HG03103 (cell line): ENCODE results near the gene GOLGA6L9.
A peak's percentile ranks its signal among the peaks of the same experiment; 100 is the strongest.
"Not testable (repeated sequence)": the region's sequence is repeated elsewhere in the genome, so short reads cannot be mapped to it uniquely, and the experiment has no call there.

Experiments
- ATAC-seq: cut with Tn5 transposase; IDR thresholded peaks from one replicate; pipeline ENCODE4 v1.9.1; 2021; ENCODE audit warnings: low read depth; ENCODE audit not compliant: unreplicated experiment

The GOLGA6L9 gene

GRCh38 chr15:82465629-82466028, 36.0 kb downstream of the GOLGA6L9 start:
- ATAC-seq, result not testable (repeated sequence)

- ATAC-seq, result peak; percentile 78
Observed at GRCh38 chr15:82468205-82468604, 38.6 kb downstream of the GOLGA6L9 start.

DNA sequence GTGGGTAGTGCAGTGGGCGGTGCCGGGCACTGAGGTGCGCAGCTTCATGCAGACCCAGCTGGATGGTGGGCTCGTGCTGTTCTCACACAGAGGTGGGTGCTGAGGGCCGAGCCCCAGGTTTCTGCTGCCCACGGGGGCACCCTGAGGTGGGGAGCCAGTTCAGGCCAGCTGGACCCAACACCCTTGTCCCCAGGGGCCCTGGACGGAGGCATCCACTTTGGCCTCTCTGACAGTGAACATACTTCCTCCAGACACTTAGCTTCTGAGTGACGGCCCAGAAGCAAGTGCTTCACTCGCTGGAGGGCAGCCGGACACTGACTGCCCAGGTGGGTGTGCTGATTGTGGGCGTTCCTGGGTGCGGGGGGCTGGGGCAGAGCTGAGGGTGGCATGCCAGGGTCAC, 39.8 kb downstream of the GOLGA6L9 start:
- ATAC-seq, result not testable (repeated sequence)

- not testable (repeated sequence) for ATAC-seq
Observed at GRCh38 chr15:82472269-82472982, 42.8 kb downstream of the GOLGA6L9 start.

DNA sequence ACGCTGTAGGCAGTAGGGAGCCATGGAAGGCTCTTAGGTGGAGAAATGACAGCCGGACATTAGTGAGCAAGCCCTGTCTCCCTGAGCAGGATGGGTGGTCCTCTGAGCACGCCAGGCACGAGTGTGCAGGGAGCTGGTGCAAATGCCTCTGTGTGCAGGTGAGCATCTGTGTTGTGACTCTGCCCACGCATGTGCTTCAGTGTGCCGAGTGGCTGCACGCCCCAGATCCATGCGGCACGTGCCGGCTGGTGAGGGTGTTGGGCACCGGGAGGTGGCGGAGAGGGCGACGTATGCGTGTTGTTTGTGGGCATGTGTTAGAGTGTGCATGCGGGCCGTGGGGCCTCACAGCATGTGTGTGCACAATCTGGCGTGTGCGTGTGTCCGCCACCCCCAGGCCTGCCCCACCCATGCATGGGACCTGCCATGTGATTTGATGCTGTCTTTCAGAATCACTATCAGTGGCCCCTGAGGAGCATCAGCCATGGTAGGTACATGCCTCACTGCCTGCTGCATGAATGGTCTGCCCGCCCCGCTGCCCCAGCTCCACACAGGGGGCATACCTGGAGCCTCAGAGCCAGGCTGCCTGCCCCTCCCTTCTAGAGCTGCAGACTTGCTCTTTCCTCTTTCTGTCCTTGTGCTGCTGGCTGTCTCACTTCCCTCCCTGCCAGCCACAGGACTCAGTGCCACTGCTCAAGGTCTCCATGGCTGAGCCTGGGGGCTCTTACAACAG, 45.1 kb downstream of the GOLGA6L9 start:
- not testable (repeated sequence) for ATAC-seq

GRCh38 chr15:82475345-82475967, 45.8 kb downstream of the GOLGA6L9 start:
- not testable (repeated sequence) for ATAC-seq

GRCh38 chr15:82476697-82477342, 47.2 kb downstream of the GOLGA6L9 start:
- not testable (repeated sequence) for ATAC-seq

DNA sequence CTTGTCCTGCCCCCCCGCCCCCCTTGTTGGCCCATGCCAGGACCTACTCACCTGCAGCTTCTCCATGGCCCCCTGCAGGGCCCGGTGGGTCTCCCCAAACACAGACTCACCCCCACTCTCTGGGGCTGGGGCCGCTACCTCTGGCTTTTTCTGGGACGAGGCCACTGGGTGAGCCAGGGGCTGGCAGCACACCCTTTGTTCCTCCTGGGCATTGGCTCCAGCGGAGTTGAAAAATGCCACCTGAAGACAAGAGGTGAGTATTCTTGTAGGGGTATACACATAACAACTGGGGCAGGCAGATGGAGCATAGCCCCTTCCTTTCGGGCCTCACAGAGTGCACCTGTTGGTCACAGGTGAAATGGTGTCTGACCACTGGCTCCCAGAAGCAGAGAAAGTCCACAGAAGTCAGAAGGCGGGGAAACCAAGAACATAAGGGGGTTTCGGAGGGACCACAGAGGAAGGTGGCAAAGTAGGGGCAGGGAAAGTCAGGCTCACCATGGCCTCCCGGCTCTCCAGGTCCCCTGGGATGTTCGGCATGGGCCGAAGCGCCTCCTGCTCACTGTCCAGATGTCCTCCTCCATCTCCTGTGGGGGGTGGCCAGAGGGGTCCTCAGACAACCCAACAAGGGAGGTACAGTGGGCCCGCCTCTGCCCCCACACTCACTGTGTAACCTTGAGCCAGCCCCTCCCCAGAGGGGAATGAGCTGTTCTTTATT, 47.9 kb downstream of the GOLGA6L9 start:
- ATAC-seq, result not testable (repeated sequence)
